Esophagus muscularis mucosa (tissue), 4 donors: ENCODE data around the gene RABL3. TPM values are rescaled to one million over a fixed set of nuclear protein-coding genes. Genes with fewer than 3 reads are reported as not detected.

Experiments
- DNase-seq: peaks from one replicate; pipeline ENCODE4 v3.0.0-alpha.2; 2017; ENCODE audit errors: extremely low spot score
- H3K27ac ChIP-seq, 4 donors: fragments of 200-600 bp; sonication (generic); replicated peaks in 1 of 4; 1 replicate in 3 of 4; 2 replicates in 1 of 4; pipeline ENCODE4 v1.5.1; 2016 to 2019; ENCODE audit warnings: mild to moderate bottlenecking in 1 of 4
- H3K27me3 ChIP-seq, 4 donors: fragments of 200-600 bp; sonication (generic); one replicate each; pipeline versions ENCODE4 v1.5.1 to v1.6.0; 2016 to 2019
- H3K36me3 ChIP-seq, 4 donors: fragments of 200-600 bp; sonication (generic); one replicate each; pipeline ENCODE4 v1.5.1; 2016 to 2019
- H3K4me1 ChIP-seq, 4 donors: fragments of 200-600 bp; sonication (generic); one replicate each; pipeline ENCODE4 v1.5.1; 2016 to 2019
- H3K4me3 ChIP-seq, 4 donors: fragments of 200-600 bp; sonication (generic); 1 replicate in 2 of 4; 2 replicates in 2 of 4; pipeline ENCODE4 v1.5.1; 2016 to 2019; ENCODE audit warnings: mild to moderate bottlenecking in 4 of 4, moderate library complexity in 1 of 4
- H3K9me3 ChIP-seq, 4 donors: fragments of 200-600 bp; sonication (generic); 1 replicate in 3 of 4; 2 replicates in 1 of 4; pipeline ENCODE4 v1.5.1; 2016 to 2019
- EP300 ChIP-seq: sonication (generic); formaldehyde crosslinking; IDR thresholded peaks from one replicate; pipeline ENCODE4 v1.6.1; 2017; ENCODE audit warnings: antibody characterized with exemption
- POLR2A ChIP-seq: fragments of 450-650 bp; IDR thresholded peaks from one replicate; pipeline ENCODE4 v1.6.1; 2017; ENCODE audit warnings: antibody characterized with exemption, moderate library complexity, mild to moderate bottlenecking, low read depth
- POLR2AphosphoS5 ChIP-seq, 2 donors: sonication (generic); formaldehyde crosslinking; IDR thresholded peaks; one replicate each; pipeline ENCODE4 v1.6.1; 2017; ENCODE audit warnings: antibody characterized with exemption in 2 of 2
- WGBS: methylation state at CpG from one replicate; pipeline ENCODE4 v1.1.5; 2018; 5-methylcytosine and 5-hydroxymethylcytosine counted together
- intact Hi-C: fragments of 100-400 bp; cut with DNase I; formaldehyde crosslinking; loops from one replicate; pipeline ENCODE4 v1.15.1; 2023
- total RNA-seq, 4 donors: library from RNA; depleted of rRNA; stranded (reverse); fragments of >200 nt; gene quantifications; one replicate each; pipeline versions ENCODE4 v1.1.0 to v1.2.1, GENCODE V29; 2016
- TF ChIP-seq, protein P1 (sequence below), 3 experiments: fragments of 200-600 bp in 2 of 3; fragments of 450-650 bp in 1 of 3; sonication (generic) in 2 of 3; IDR thresholded peaks; one replicate each; pipeline ENCODE4 v1.5.1; 2017 to 2019; ENCODE audit warnings: antibody characterized with exemption in 3 of 3, mild to moderate bottlenecking in 2 of 3, moderate library complexity in 1 of 3

RABL3 gene
- total RNA-seq, 4 donors from 2014 or later = 16.9 to 23.9 (median 20.7) TPM

DNA sequence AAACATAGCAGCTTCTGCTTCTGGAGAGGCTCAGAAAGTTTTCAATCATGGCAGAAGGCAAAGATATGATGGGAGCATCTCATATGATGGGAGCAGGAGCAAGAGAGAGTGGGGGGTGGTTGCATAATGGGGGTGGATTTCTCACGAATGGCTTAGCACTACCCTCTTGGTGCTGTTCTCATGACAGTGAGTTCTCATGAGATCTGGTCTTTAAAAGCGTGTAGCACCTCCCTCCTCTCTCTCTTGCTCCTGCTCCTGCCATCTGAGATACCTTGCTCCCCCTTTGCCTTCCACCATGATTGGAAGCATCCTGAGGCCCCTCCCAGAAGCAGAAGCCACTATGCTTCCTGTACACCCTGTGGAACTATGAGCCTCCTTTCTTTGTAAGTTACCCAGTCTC, 82.5 kb downstream of the RABL3 start:
- Histone ChIP-seq H3K36me3 (no peaks in the 10 kb centered on the region), H3K4me3 (no peak overlapping the region), H3K27ac (no peak overlapping the region), H3K27me3 (no peaks in the 10 kb centered on the region), H3K4me1 (peaks cover 0 to 10% (median 4%) of the 10 kb centered on the region in 4 donors), H3K9me3 (no peaks in the 10 kb centered on the region)
- no peak for DNase-seq
- 76% methylated on average over 2 of the region's 2 CpGs for WGBS
- intact Hi-C loops = loop anchor here (10.0 kb wide), 1 partner anchor 1585 kb away; no protein-coding TSS in a partner anchor
- TF ChIP-seq, protein P1, sequence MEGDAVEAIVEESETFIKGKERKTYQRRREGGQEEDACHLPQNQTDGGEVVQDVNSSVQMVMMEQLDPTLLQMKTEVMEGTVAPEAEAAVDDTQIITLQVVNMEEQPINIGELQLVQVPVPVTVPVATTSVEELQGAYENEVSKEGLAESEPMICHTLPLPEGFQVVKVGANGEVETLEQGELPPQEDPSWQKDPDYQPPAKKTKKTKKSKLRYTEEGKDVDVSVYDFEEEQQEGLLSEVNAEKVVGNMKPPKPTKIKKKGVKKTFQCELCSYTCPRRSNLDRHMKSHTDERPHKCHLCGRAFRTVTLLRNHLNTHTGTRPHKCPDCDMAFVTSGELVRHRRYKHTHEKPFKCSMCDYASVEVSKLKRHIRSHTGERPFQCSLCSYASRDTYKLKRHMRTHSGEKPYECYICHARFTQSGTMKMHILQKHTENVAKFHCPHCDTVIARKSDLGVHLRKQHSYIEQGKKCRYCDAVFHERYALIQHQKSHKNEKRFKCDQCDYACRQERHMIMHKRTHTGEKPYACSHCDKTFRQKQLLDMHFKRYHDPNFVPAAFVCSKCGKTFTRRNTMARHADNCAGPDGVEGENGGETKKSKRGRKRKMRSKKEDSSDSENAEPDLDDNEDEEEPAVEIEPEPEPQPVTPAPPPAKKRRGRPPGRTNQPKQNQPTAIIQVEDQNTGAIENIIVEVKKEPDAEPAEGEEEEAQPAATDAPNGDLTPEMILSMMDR (IDR thresholded peaks at IDR 0.05) = no peak
- TF ChIP-seq POLR2AphosphoS5 (IDR thresholded peaks at IDR 0.05) = no peak
- TF ChIP-seq EP300 = no peak
- no peak for TF ChIP-seq POLR2A

DNA sequence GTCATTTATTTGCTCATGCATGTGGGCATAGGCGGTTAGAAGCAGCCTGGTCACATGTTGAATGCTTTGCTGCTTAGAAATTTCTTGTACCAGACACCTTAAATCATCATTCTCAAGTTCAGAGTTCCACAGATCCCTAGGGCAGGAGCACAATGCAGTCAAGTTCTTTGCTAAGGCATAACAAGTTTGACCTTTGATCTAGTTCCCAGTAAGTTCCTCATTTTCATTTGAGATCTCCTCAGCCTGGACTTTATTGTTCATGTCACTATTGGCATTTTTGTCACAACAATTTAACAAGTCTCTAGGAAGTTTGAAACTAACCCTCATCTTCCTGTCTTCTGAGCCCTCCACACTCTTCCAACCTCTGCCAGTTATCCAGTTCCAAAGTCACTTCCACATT, 83.0 kb downstream of the RABL3 start:
- TF ChIP-seq POLR2AphosphoS5 (IDR thresholded peaks at IDR 0.05) = no peak

DNA sequence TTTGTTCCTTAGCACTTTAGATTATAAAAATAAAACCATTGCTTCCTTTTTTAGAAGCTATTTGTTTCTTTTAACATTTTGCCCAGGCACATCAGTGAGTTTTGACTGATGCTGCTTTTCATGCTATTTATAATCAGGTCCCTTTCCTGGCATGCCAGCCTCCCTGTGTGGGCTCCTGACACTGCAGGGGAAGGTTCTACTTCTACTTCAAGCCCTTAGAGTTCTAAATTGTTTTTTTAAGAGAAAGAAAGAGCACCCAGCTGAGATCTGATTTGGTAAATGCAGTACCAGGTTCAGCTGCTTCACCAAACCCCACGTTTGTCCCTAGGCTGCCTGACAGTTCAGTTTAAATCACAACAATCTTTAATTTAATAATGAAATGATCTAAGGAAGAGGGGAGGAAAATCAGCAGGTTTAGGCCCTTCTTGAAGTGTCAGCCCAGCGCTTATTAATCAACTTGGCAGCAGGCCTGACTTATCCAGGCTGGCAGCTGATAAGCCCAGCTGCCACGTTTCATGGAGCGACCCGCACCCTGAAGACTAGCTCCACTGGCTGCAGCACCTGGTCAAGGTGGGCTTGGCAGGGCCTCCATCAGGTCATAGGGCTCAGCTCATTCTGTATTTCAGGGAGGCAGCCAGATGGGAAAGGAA, 89.3 kb downstream of the RABL3 start:
- no peaks in the 10 kb centered on the region for H3K9me3 ChIP-seq
- intact Hi-C loops = no loop called here
- no peak overlapping the region for H3K4me3 ChIP-seq
- TF ChIP-seq EP300 = no peak
- TF ChIP-seq, protein P1 (IDR thresholded peaks at IDR 0.05) = no peak
- TF ChIP-seq POLR2A = no peak
- TF ChIP-seq POLR2AphosphoS5 (IDR thresholded peaks at IDR 0.05) = no peak
- H3K27me3 ChIP-seq = no peaks in the 10 kb centered on the region
- WGBS = 73% methylated on average over 2 of the region's 5 CpGs
- no peak overlapping the region for H3K27ac ChIP-seq
- H3K36me3 ChIP-seq = no peaks in the 10 kb centered on the region
- H3K4me1 ChIP-seq = no peaks in the 10 kb centered on the region
- DNase-seq = no peak

More for the DNA sequence above, 83.0 kb downstream of the RABL3 start:
- no peak for DNase-seq
- Histone ChIP-seq H3K36me3 (no peaks in the 10 kb centered on the region), H3K27ac (no peak overlapping the region), H3K27me3 (no peaks in the 10 kb centered on the region), H3K9me3 (no peaks in the 10 kb centered on the region), H3K4me3 (no peak overlapping the region), H3K4me1 (peaks cover 0 to 10% (median 4%) of the 10 kb centered on the region in 4 donors)
- intact Hi-C loops = no loop called here
- WGBS = 92% methylated on average over 1 of the region's 1 CpG

DNA sequence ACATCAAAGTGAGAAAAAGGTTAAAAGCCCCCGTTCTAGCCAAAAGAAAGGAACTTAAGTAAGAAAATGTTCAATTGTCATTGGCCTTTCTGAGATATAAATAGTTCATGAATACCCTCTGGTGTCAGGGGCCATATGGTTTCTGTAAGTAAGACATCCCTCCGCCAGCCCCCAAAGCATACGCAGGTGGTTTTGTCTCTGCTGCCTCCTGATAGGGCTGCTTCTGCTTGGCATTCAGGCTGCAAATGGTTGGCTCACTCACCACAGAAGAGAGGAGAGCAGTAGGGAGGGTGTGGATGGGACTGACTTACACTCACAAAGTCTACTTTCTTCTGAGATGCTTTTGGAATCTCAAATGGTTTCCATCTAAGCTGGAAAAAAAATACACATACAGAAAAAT, 90.0 kb downstream of the RABL3 start:
- H3K27me3 ChIP-seq = no peaks in the 10 kb centered on the region
- H3K36me3 ChIP-seq = no peaks in the 10 kb centered on the region
- DNase-seq = no peak
- 43% methylated on average over 3 of the region's 3 CpGs for WGBS
- no peaks in the 10 kb centered on the region for H3K4me1 ChIP-seq
- intact Hi-C loops = no loop called here
- H3K4me3 ChIP-seq = no peak overlapping the region
- H3K9me3 ChIP-seq = no peaks in the 10 kb centered on the region
- TF ChIP-seq POLR2AphosphoS5 (IDR thresholded peaks at IDR 0.05) (no peak), EP300 (no peak), POLR2A (no peak)
- TF ChIP-seq, protein P1 (IDR thresholded peaks at IDR 0.05) = no peak
- H3K27ac ChIP-seq = no peak overlapping the region

DNA sequence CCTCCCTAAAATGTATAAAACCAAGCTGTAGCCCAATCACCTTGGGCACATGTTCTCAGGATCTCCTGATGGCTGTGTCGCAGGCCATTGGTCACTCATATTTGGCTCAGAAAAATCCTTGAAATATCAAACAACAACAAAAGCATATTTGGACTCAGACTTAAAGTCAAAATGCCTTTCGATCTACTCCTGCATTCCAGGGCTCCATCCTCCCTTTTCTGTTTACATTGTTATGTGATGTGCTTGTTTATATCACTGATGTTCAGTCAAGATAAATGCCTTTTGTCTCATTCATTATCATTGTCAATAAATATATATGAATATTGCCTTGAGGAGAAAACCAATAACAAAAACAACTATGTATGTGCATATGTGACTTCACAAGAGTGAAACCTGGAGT, 92.0 kb downstream of the RABL3 start:
- H3K27ac ChIP-seq = no peak overlapping the region
- H3K9me3 ChIP-seq = no peaks in the 10 kb centered on the region
- WGBS = 84% methylated on average over 2 of the region's 2 CpGs
- H3K27me3 ChIP-seq = no peaks in the 10 kb centered on the region
- peaks cover 0 to 10% (median 4%) of the 10 kb centered on the region in 4 donors for H3K4me1 ChIP-seq
- no peak overlapping the region for H3K4me3 ChIP-seq
- intact Hi-C loops = no loop called here
- TF ChIP-seq POLR2A (no peak), POLR2AphosphoS5 (IDR thresholded peaks at IDR 0.05) (no peak)
- DNase-seq = no peak
- no peaks in the 10 kb centered on the region for H3K36me3 ChIP-seq

DNA sequence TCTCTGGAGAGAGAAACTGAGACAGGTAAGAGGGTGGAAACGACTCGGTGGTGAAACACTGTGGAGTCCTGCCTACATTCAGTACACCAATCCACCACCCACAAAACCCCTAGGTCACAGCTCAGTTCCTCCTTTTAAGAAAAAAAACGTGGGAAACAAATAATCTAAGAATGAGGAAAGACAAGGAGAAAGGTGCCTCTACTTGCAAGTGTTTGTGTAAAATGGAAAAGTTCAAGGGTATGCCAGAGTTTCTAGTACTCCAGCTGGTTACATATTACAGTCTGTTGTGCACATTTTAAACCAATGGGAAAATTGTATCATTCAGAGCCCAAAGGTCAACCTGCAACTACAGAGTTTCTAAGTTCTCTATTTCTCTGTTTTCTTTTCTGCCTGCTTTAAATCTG, 92.5 kb downstream of the RABL3 start:
- intact Hi-C loops = no loop called here
- Histone ChIP-seq H3K9me3 (no peaks in the 10 kb centered on the region), H3K4me1 (peaks cover 0 to 10% (median 4%) of the 10 kb centered on the region in 4 donors), H3K27me3 (no peaks in the 10 kb centered on the region), H3K4me3 (no peak overlapping the region), H3K36me3 (no peaks in the 10 kb centered on the region), H3K27ac (no peak overlapping the region)
- no peak for DNase-seq
- 79% methylated on average over 3 of the region's 3 CpGs for WGBS
- no peak for TF ChIP-seq POLR2A
- TF ChIP-seq POLR2AphosphoS5 (IDR thresholded peaks at IDR 0.05) = no peak
- no peak for TF ChIP-seq EP300
- TF ChIP-seq, protein P1 (IDR thresholded peaks at IDR 0.05) = no peak
